Left lung (tissue), 10 donors: Measurements from ENCODE around the gene NSD2. TPM values are rescaled to one million over a fixed set of nuclear protein-coding genes. Genes with fewer than 3 reads are reported as not detected.
A peak's percentile ranks its signal among the peaks of the same experiment; 100 is the strongest.

Source experiments
- ATAC-seq: fragments of 200-7000 bp; cut with Tn5 transposase; one replicate; pipeline ENCODE4 v1.9.1; 2020; ENCODE audit warnings: moderate library complexity
- DNase-seq, 4 donors: peaks; one replicate each; pipeline ENCODE4 v3.0.0-alpha.2; 2013 to 2020
- H3K27ac ChIP-seq, 2 donors: fragments of 200-600 bp; sonication (generic) in 1 of 2; one replicate each; pipeline versions ENCODE4 v1.5.0 to v1.8.0; 2020 to 2021
- H3K27me3 ChIP-seq, 2 donors: fragments of 200-600 bp; sonication (generic) in 1 of 2; one replicate each; pipeline versions ENCODE4 v1.5.0 to v1.8.0; 2020 to 2021
- H3K36me3 ChIP-seq, 2 donors: fragments of 200-600 bp; sonication (generic) in 1 of 2; one replicate each; pipeline versions ENCODE4 v1.5.0 to v1.8.0; 2020 to 2021
- H3K4me1 ChIP-seq, 2 donors: fragments of 200-600 bp; one replicate each; pipeline ENCODE4 v1.8.0; 2021
- H3K4me3 ChIP-seq, 2 donors: fragments of 200-600 bp; sonication (generic) in 1 of 2; one replicate each; pipeline versions ENCODE4 v1.5.0 to v1.8.0; 2020 to 2021; ENCODE audit warnings: mild to moderate bottlenecking in 1 of 2
- H3K9me3 ChIP-seq, 2 donors: fragments of 200-600 bp; sonication (generic) in 1 of 2; one replicate each; pipeline versions ENCODE4 v1.5.0 to v1.8.0; 2020 to 2021
- CTCF ChIP-seq, 2 donors: fragments of 200-600 bp; sonication (generic) in 1 of 2; IDR thresholded peaks; one replicate each; pipeline versions ENCODE4 v1.5.0 to v1.8.0; 2021; ENCODE audit warnings: antibody characterized with exemption in 2 of 2
- intact Hi-C, 2 donors: fragments of 100-400 bp; cut with DNase I; formaldehyde crosslinking; loops; one replicate each; pipeline versions ENCODE4 v1.11.2 to v1.14.2; 2022
- polyA plus RNA-seq, 6 donors: library from polyadenylated mRNA; unstranded; fragments of 120-200 nt; gene quantifications; one replicate each; pipeline ENCODE4 v1.2.1, GENCODE V29; 2013; ENCODE audit not compliant: insufficient read length in 6 of 6
- total RNA-seq, 2 donors: library from RNA; stranded (reverse); fragmentation: NEBNext Ultra II Directional; extraction: Animal tissue kit (Norgen Biotek cat#: 25700); gene quantifications; one replicate each; pipeline ENCODE4 v1.2.1, GENCODE V29; 2021
- donor health status: DM: no; HTN: yes; CAD: no.
- donor health status: DM: no; HTN: no; CAD: no.

Gene NSD2
- total and polyA plus RNA-seq, 8 donors = 53.6 to 93.8 (median 80.0) TPM

- no peaks in the 10 kb centered on the region for H3K9me3 ChIP-seq
- no peak overlapping the region for H3K4me3 ChIP-seq
- peaks cover 0 to 99% of the 10 kb centered on the region in 2 donors for H3K36me3 ChIP-seq
- DNase-seq = no peak
- no peak for TF ChIP-seq CTCF (IDR thresholded peaks at IDR 0.05)
- H3K4me1 ChIP-seq = no peaks in the 10 kb centered on the region
- no peaks in the 10 kb centered on the region for H3K27me3 ChIP-seq
- intact Hi-C loops = no loop called here
- ATAC-seq = no peak
- no peak overlapping the region for H3K27ac ChIP-seq
These were observed 34.5 kb upstream of the NSD2 start for GRCh38 chr4:1836650-1837049.

GRCh38 chr4:1837069-1837468, 34.1 kb upstream of the NSD2 start:
- Histone ChIP-seq H3K9me3 (no peaks in the 10 kb centered on the region), H3K27me3 (no peaks in the 10 kb centered on the region), H3K36me3 (peaks cover 0 to 99% of the 10 kb centered on the region in 2 donors), H3K27ac (no peak overlapping the region), H3K4me1 (no peaks in the 10 kb centered on the region), H3K4me3 (no peak overlapping the region)
- no peak for ATAC-seq
- no peak for TF ChIP-seq CTCF (IDR thresholded peaks at IDR 0.05)
- intact Hi-C loops = no loop called here
- no peak for DNase-seq

GRCh38 chr4:1839282-1839681, 31.9 kb upstream of the NSD2 start:
- ATAC-seq (peak; percentile 76), DNase-seq (peak in 1 of 4 donors; percentile 45)
- intact Hi-C loops = no loop called here
- Histone ChIP-seq H3K36me3 (peaks cover 0 to 96% of the 10 kb centered on the region in 2 donors), H3K9me3 (no peaks in the 10 kb centered on the region), H3K27ac (no peak overlapping the region), H3K27me3 (no peaks in the 10 kb centered on the region), H3K4me3 (no peak overlapping the region), H3K4me1 (no peaks in the 10 kb centered on the region)
- TF ChIP-seq CTCF (IDR thresholded peaks at IDR 0.05) = no peak

GRCh38 chr4:1841201-1841886, 29.8 kb upstream of the NSD2 start:
- Histone ChIP-seq H3K36me3 (peaks cover 0 to 96% of the 10 kb centered on the region in 2 donors), H3K4me1 (no peaks in the 10 kb centered on the region), H3K4me3 (no peak overlapping the region), H3K27ac (no peak overlapping the region), H3K9me3 (no peaks in the 10 kb centered on the region), H3K27me3 (no peaks in the 10 kb centered on the region)
- DNase-seq = no peak
- ATAC-seq = peak; percentile 23
- intact Hi-C loops = no loop called here
- no peak for TF ChIP-seq CTCF (IDR thresholded peaks at IDR 0.05)

- intact Hi-C loops = no loop called here
- no peak for TF ChIP-seq CTCF (IDR thresholded peaks at IDR 0.05)
- no peak for ATAC-seq
These were observed 29.3 kb upstream of the NSD2 start for GRCh38 chr4:1841887-1842210.

More at GRCh38 chr4:1841887-1842210, 29.3 kb upstream of the NSD2 start:
- Histone ChIP-seq H3K4me3 (no peak overlapping the region), H3K4me1 (no peaks in the 10 kb centered on the region), H3K36me3 (peaks cover 0 to 96% of the 10 kb centered on the region in 2 donors), H3K27me3 (no peaks in the 10 kb centered on the region), H3K27ac (no peak overlapping the region), H3K9me3 (no peaks in the 10 kb centered on the region)
- DNase-seq = no peak
